Measurements from ENCODE around the gene FAM124A.
"Not testable (repeated sequence)": the region's sequence is repeated elsewhere in the genome, so short reads cannot be mapped to it uniquely, and the experiment has no call there.

The FAM124A gene

GRCh38 chr13:51277928-51278327 lies 55.7 kb downstream of the FAM124A start:
- Histone ChIP-seq H3K9me3 (ENCODE audit: control extremely low read depth in 1 of 5, control insufficient read depth in 4 of 5, insufficient read depth in 2 of 5, low read depth in 1 of 5, low read length in 4 of 5) (no peaks in the 10 kb centered on the region), H3K4me1 (ENCODE audit: control extremely low read depth in 1 of 4, control insufficient read depth in 4 of 4, insufficient read depth in 4 of 4, low read length in 3 of 4) (peaks cover 0 to 3% (median 0%) of the 10 kb centered on the region in 4 experiments), H3K36me3 (ENCODE audit: control insufficient read depth in 4 of 4, insufficient read depth in 4 of 4, low read length in 3 of 4) (no peaks in the 10 kb centered on the region), H3K4me3 (ENCODE audit: control insufficient read depth in 1 of 7, extremely low read depth in 1 of 7, insufficient read depth in 4 of 7, low read depth in 2 of 7, low read length in 6 of 7) (no peak overlapping the region), H3K27ac (ENCODE audit: insufficient read depth in 1 of 2, low read depth in 1 of 2, low read length in 2 of 2, poor library complexity in 1 of 2, severe bottlenecking in 2 of 2) (no peak overlapping the region), H3K27me3 (replicated peaks in 2 of 5; ENCODE audit: control insufficient read depth in 4 of 5, insufficient read depth in 5 of 5, low read length in 4 of 5) (no peaks in the 10 kb centered on the region)
- ChIA-PET POLR2A (interaction anchor here (0.6 kb wide), 1 partner anchor 23 kb away, joined by 3 read pairs; no protein-coding TSS in a partner anchor), CTCF (interaction anchor here (1.5 to 1.9 kb wide), 2 partner anchors 9 to 125 kb away, joined by 3 to 5 read pairs; no protein-coding TSS in a partner anchor)
- DNase-seq: no peak
- 95% methylated on average over 3 of the region's 4 CpGs for WGBS (ENCODE audit: insufficient coverage)

GRCh38 chr13:51278426-51279130 lies 56.4 kb downstream of the FAM124A start:
- no peak for DNase-seq
- ChIA-PET CTCF (interaction anchor here (0.6 to 1.9 kb wide), 3 partner anchors 8 to 299 kb away, joined by 3 to 5 read pairs (median 4); no protein-coding TSS in a partner anchor), POLR2A (interaction anchor here (0.6 kb wide), 1 partner anchor 22 kb away, joined by 3 read pairs; no protein-coding TSS in a partner anchor)
- Histone ChIP-seq H3K36me3 (ENCODE audit: control insufficient read depth in 4 of 4, insufficient read depth in 4 of 4, low read length in 3 of 4) (no peaks in the 10 kb centered on the region), H3K4me3 (ENCODE audit: control insufficient read depth in 1 of 7, extremely low read depth in 1 of 7, insufficient read depth in 4 of 7, low read depth in 2 of 7, low read length in 6 of 7) (no peak overlapping the region), H3K4me1 (ENCODE audit: control extremely low read depth in 1 of 4, control insufficient read depth in 4 of 4, insufficient read depth in 4 of 4, low read length in 3 of 4) (peaks cover 0 to 3% (median 0%) of the 10 kb centered on the region in 4 experiments), H3K27ac (ENCODE audit: insufficient read depth in 1 of 2, low read depth in 1 of 2, low read length in 2 of 2, poor library complexity in 1 of 2, severe bottlenecking in 2 of 2) (no peak overlapping the region), H3K27me3 (replicated peaks in 2 of 5; ENCODE audit: control insufficient read depth in 4 of 5, insufficient read depth in 5 of 5, low read length in 4 of 5) (no peaks in the 10 kb centered on the region), H3K9me3 (ENCODE audit: control extremely low read depth in 1 of 5, control insufficient read depth in 4 of 5, insufficient read depth in 2 of 5, low read depth in 1 of 5, low read length in 4 of 5) (no peaks in the 10 kb centered on the region)
- 51% methylated on average over 8 of the region's 9 CpGs for whole genome bisulfite sequencing (ENCODE audit: insufficient coverage)

- H3K36me3 ChIP-seq (ENCODE audit: control insufficient read depth in 4 of 4, insufficient read depth in 4 of 4, low read length in 3 of 4): no peaks in the 10 kb centered on the region
- no peaks in the 10 kb centered on the region for H3K27me3 ChIP-seq (replicated peaks in 2 of 5; ENCODE audit: control insufficient read depth in 4 of 5, insufficient read depth in 5 of 5, low read length in 4 of 5)
- peaks cover 0 to 3% (median 0%) of the 10 kb centered on the region in 4 experiments for H3K4me1 ChIP-seq (ENCODE audit: control extremely low read depth in 1 of 4, control insufficient read depth in 4 of 4, insufficient read depth in 4 of 4, low read length in 3 of 4)
- H3K9me3 ChIP-seq (ENCODE audit: control extremely low read depth in 1 of 5, control insufficient read depth in 4 of 5, insufficient read depth in 2 of 5, low read depth in 1 of 5, low read length in 4 of 5): no peaks in the 10 kb centered on the region
- no peak overlapping the region for H3K4me3 ChIP-seq (ENCODE audit: control insufficient read depth in 1 of 7, extremely low read depth in 1 of 7, insufficient read depth in 4 of 7, low read depth in 2 of 7, low read length in 6 of 7)
- CTCF ChIA-PET: interaction anchor here (3.2 kb wide), 1 partner anchor 155 kb away, joined by 21 read pairs; no protein-coding TSS in a partner anchor
- DNase-seq: no peak
- 94% methylated on average over 11 of the region's 13 CpGs for WGBS (ENCODE audit: insufficient coverage)
- POLR2A ChIA-PET: no interaction called here
- H3K27ac ChIP-seq (ENCODE audit: insufficient read depth in 1 of 2, low read depth in 1 of 2, low read length in 2 of 2, poor library complexity in 1 of 2, severe bottlenecking in 2 of 2): no peak overlapping the region
These were observed 58.3 kb downstream of the FAM124A start for GRCh38 chr13:51280379-51280940.

- 97% methylated on average over 4 of the region's 6 CpGs for WGBS (ENCODE audit: insufficient coverage)
- H3K27me3 ChIP-seq (replicated peaks in 2 of 5; ENCODE audit: control insufficient read depth in 4 of 5, insufficient read depth in 5 of 5, low read length in 4 of 5): no peaks in the 10 kb centered on the region
- no peaks in the 10 kb centered on the region for H3K36me3 ChIP-seq (ENCODE audit: control insufficient read depth in 4 of 4, insufficient read depth in 4 of 4, low read length in 3 of 4)
- H3K27ac ChIP-seq (ENCODE audit: insufficient read depth in 1 of 2, low read depth in 1 of 2, low read length in 2 of 2, poor library complexity in 1 of 2, severe bottlenecking in 2 of 2): no peak overlapping the region
- DNase-seq: no peak
- H3K4me3 ChIP-seq (ENCODE audit: control insufficient read depth in 1 of 7, extremely low read depth in 1 of 7, insufficient read depth in 4 of 7, low read depth in 2 of 7, low read length in 6 of 7): no peak overlapping the region
- H3K4me1 ChIP-seq (ENCODE audit: control extremely low read depth in 1 of 4, control insufficient read depth in 4 of 4, insufficient read depth in 4 of 4, low read length in 3 of 4): peaks cover 0 to 4% (median 0%) of the 10 kb centered on the region in 4 experiments
- ChIA-PET POLR2A (interaction anchor here (0.6 kb wide), 1 partner anchor 523 kb away, joined by 3 read pairs; no protein-coding TSS in a partner anchor), CTCF (interaction anchor here (0.5 to 3.2 kb wide), 8 partner anchors 11 to 316 kb away, joined by 3 to 21 read pairs (median 3); no protein-coding TSS in a partner anchor)
- no peaks in the 10 kb centered on the region for H3K9me3 ChIP-seq (ENCODE audit: control extremely low read depth in 1 of 5, control insufficient read depth in 4 of 5, insufficient read depth in 2 of 5, low read depth in 1 of 5, low read length in 4 of 5)
These were observed 60.1 kb downstream of the FAM124A start for GRCh38 chr13:51282322-51282721.

DNA sequence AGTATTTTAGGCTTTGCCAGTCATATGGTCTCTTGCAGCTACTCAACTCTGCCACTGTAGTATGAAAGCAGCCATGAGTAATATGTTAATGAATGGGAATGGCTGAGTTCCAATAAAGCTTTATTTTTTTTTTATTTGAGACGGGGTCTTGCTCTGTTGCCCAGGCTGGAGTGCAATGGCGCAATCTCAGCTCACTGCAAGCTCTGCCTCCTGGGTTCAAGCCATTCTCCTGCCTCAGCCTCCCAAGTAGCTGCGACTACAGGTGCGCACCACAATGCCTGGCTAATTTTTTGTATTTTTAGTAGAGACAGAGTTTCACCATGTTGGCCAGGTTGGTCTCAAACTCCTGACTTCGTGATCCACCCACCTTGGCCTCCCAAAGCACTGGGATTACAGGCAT lies 60.7 kb downstream of the FAM124A start:
- POLR2A ChIA-PET; DNase-seq; H3K27me3 ChIP-seq (replicated peaks in 2 of 5; ENCODE audit: control insufficient read depth in 4 of 5, insufficient read depth in 5 of 5, low read length in 4 of 5); H3K9me3 ChIP-seq (ENCODE audit: control extremely low read depth in 1 of 5, control insufficient read depth in 4 of 5, insufficient read depth in 2 of 5, low read depth in 1 of 5, low read length in 4 of 5); H3K4me1 ChIP-seq (ENCODE audit: control extremely low read depth in 1 of 4, control insufficient read depth in 4 of 4, insufficient read depth in 4 of 4, low read length in 3 of 4); H3K27ac ChIP-seq (ENCODE audit: insufficient read depth in 1 of 2, low read depth in 1 of 2, low read length in 2 of 2, poor library complexity in 1 of 2, severe bottlenecking in 2 of 2); H3K4me3 ChIP-seq (ENCODE audit: control insufficient read depth in 1 of 7, extremely low read depth in 1 of 7, insufficient read depth in 4 of 7, low read depth in 2 of 7, low read length in 6 of 7); H3K36me3 ChIP-seq (ENCODE audit: control insufficient read depth in 4 of 4, insufficient read depth in 4 of 4, low read length in 3 of 4): not testable (repeated sequence)
- 86% methylated on average over 3 of the region's 5 CpGs for WGBS (ENCODE audit: insufficient coverage)
- CTCF ChIA-PET: interaction anchor here (0.6 to 3.2 kb wide), 7 partner anchors 11 to 211 kb away, joined by 3 to 21 read pairs (median 3); no protein-coding TSS in a partner anchor

DNA sequence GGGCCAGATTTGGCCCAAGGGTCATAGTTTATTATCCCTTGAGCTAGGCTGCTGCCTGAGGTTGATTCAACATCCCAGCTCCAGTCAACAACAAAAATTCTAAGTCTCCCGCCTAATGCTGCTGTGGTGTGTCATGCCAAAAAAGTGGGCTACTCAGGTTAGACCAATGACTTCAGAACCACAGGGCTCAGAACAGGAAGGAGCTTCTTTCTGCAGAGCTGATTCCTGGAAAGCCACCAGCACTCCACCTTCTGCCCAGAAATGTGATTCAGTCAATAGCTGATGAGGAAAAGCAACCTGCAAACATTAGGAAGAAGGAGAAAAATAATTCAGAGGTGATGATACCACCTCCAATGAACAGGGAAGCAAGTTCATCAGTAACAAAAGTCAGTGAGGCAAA lies 61.2 kb downstream of the FAM124A start:
- 100% methylated on average over 1 of the region's 1 CpG for WGBS (ENCODE audit: insufficient coverage)
- DNase-seq: peak in 1 of 3 donors; percentile 11
- no peak overlapping the region for H3K4me3 ChIP-seq (ENCODE audit: control insufficient read depth in 1 of 7, extremely low read depth in 1 of 7, insufficient read depth in 4 of 7, low read depth in 2 of 7, low read length in 6 of 7)

GRCh38 chr13:51284339-51284738 lies 62.1 kb downstream of the FAM124A start:
- CTCF ChIA-PET: interaction anchor here (4.6 to 6.6 kb wide), 2 partner anchors 134 to 158 kb away, joined by 60 to 114 read pairs; no protein-coding TSS in a partner anchor

More for the DNA sequence above, 61.2 kb downstream of the FAM124A start:
- Histone ChIP-seq H3K4me1 (ENCODE audit: control extremely low read depth in 1 of 4, control insufficient read depth in 4 of 4, insufficient read depth in 4 of 4, low read length in 3 of 4) (peaks cover 0 to 2% (median 0%) of the 10 kb centered on the region in 4 experiments), H3K27ac (ENCODE audit: insufficient read depth in 1 of 2, low read depth in 1 of 2, low read length in 2 of 2, poor library complexity in 1 of 2, severe bottlenecking in 2 of 2) (no peak overlapping the region), H3K9me3 (ENCODE audit: control extremely low read depth in 1 of 5, control insufficient read depth in 4 of 5, insufficient read depth in 2 of 5, low read depth in 1 of 5, low read length in 4 of 5) (no peaks in the 10 kb centered on the region), H3K27me3 (replicated peaks in 2 of 5; ENCODE audit: control insufficient read depth in 4 of 5, insufficient read depth in 5 of 5, low read length in 4 of 5) (no peaks in the 10 kb centered on the region), H3K36me3 (ENCODE audit: control insufficient read depth in 4 of 4, insufficient read depth in 4 of 4, low read length in 3 of 4) (no peaks in the 10 kb centered on the region)
- ChIA-PET CTCF (interaction anchor here (0.6 to 3.2 kb wide), 5 partner anchors 14 to 212 kb away, joined by 3 to 21 read pairs (median 4); no protein-coding TSS in a partner anchor), POLR2A (no interaction called here)

More at GRCh38 chr13:51284339-51284738, 62.1 kb downstream of the FAM124A start:
- H3K36me3 ChIP-seq (ENCODE audit: control insufficient read depth in 4 of 4, insufficient read depth in 4 of 4, low read length in 3 of 4): no peaks in the 10 kb centered on the region
- POLR2A ChIA-PET: no interaction called here
- H3K4me3 ChIP-seq (ENCODE audit: control insufficient read depth in 1 of 7, extremely low read depth in 1 of 7, insufficient read depth in 4 of 7, low read depth in 2 of 7, low read length in 6 of 7): no peak overlapping the region
- H3K4me1 ChIP-seq (ENCODE audit: control extremely low read depth in 1 of 4, control insufficient read depth in 4 of 4, insufficient read depth in 4 of 4, low read length in 3 of 4): peaks cover 0 to 1% (median 0%) of the 10 kb centered on the region in 4 experiments
- H3K9me3 ChIP-seq (ENCODE audit: control extremely low read depth in 1 of 5, control insufficient read depth in 4 of 5, insufficient read depth in 2 of 5, low read depth in 1 of 5, low read length in 4 of 5): no peaks in the 10 kb centered on the region
- no peak for DNase-seq
- H3K27me3 ChIP-seq (replicated peaks in 2 of 5; ENCODE audit: control insufficient read depth in 4 of 5, insufficient read depth in 5 of 5, low read length in 4 of 5): no peaks in the 10 kb centered on the region
- no peak overlapping the region for H3K27ac ChIP-seq (ENCODE audit: insufficient read depth in 1 of 2, low read depth in 1 of 2, low read length in 2 of 2, poor library complexity in 1 of 2, severe bottlenecking in 2 of 2)
- 100% methylated on average over 1 of the region's 3 CpGs for WGBS (ENCODE audit: insufficient coverage)
